Ovary (tissue), 9 donors: Measurements from ENCODE around the gene GART. TPM values are rescaled to one million over a fixed set of nuclear protein-coding genes. Genes with fewer than 3 reads are reported as not detected.

Experiments
- DNase-seq, 5 donors: peaks; one replicate each; pipeline ENCODE4 v3.0.0-alpha.2; 2019 to 2020
- H3K27ac ChIP-seq, 2 donors: fragments of 200-600 bp; one replicate each; pipeline versions ENCODE4 v1.5.1 to v1.8.0; 2019 to 2022
- H3K27me3 ChIP-seq: fragments of 200-600 bp; one replicate; pipeline ENCODE4 v1.8.0; 2022
- H3K36me3 ChIP-seq: fragments of 200-600 bp; sonication (generic); one replicate; pipeline ENCODE4 v1.5.1; 2019
- H3K4me1 ChIP-seq: one replicate; pipeline ENCODE4 v1.8.1; 2013; ENCODE audit warnings: mild to moderate bottlenecking, moderate library complexity; ENCODE audit not compliant: insufficient read depth
- H3K4me3 ChIP-seq: fragments of 200-600 bp; sonication (generic); one replicate; pipeline ENCODE4 v1.5.1; 2017
- H3K9me3 ChIP-seq, 2 donors: fragments of 200-600 bp in 1 of 2; sonication (generic) in 1 of 2; one replicate each; pipeline versions ENCODE4 v1.5.1 to v1.8.1; 2013 to 2019; ENCODE audit warnings: mild to moderate bottlenecking in 1 of 2, moderate library complexity in 1 of 2
- CTCF ChIP-seq, 3 donors: fragments of 450-650 bp in 2 of 3; fragments of 200-600 bp in 1 of 3; IDR thresholded peaks; one replicate each; pipeline versions ENCODE4 v1.5.1 to v1.8.0; 2016 to 2022; ENCODE audit warnings: antibody characterized with exemption in 3 of 3, mild to moderate bottlenecking in 1 of 3
- EP300 ChIP-seq: sonication (generic); formaldehyde crosslinking; IDR thresholded peaks from one replicate; pipeline ENCODE4 v1.6.1; 2017; ENCODE audit warnings: antibody characterized with exemption
- POLR2A ChIP-seq: fragments of 450-650 bp; IDR thresholded peaks from one replicate; pipeline ENCODE4 v1.6.1; 2017; ENCODE audit warnings: antibody characterized with exemption, mild to moderate bottlenecking, moderate library complexity
- WGBS, 3 donors: extraction: QIAGEN DNeasy Blood & Tissue Kit in 1 of 3; methylation state at CpG; one replicate each; pipeline versions ENCODE4 v1.1.5 to v1.1.7; 2013 to 2017; 5-methylcytosine and 5-hydroxymethylcytosine counted together
- intact Hi-C, 4 donors: fragments of 100-400 bp; cut with DNase I; formaldehyde crosslinking; loops; one replicate each; pipeline versions ENCODE4 v1.11.0 to v1.15.1; 2022 to 2023
- polyA plus RNA-seq, 2 donors: library from polyadenylated mRNA; stranded (reverse); fragments of 200-250 nt in 1 of 2; fragments of 350-450 nt in 1 of 2; fragmentation: Illumina TruSeq in 1 of 2; extraction: RNeasy Lipid Tissue Mini Kit (QIAGEN cat#74804) in 1 of 2; gene quantifications; one replicate each; pipeline ENCODE4 v1.2.3, GENCODE V29; 2013 to 2014
- total RNA-seq, 7 donors: library from RNA; depleted of rRNA in 2 of 7; stranded (reverse); fragments of >200 nt in 2 of 7; fragmentation: NEBNext Ultra II Directional in 3 of 7; extraction: Animal tissue kit (Norgen Biotek cat#: 25700) in 3 of 7; gene quantifications; one replicate each; pipeline versions ENCODE4 v1.1.0 to v1.2.4, GENCODE V29; 2016 to 2023
- donor health status: DM: no; HTN: no; CAD: no; lungs with moderate emphysema.
- donor health status: DM: no; HTN: no; CAD: no.
- donor health status: Bipolar disorder and iron deficiency.
- donor health status: DM: yes; HTN: yes; CAD: no.
- donor health status: DM: no; HTN: no; CAD: no.
- donor health status: DM: yes; HTN: yes; CAD: no.

Gene GART
- total and polyA plus RNA-seq, 9 donors = 17.5 to 84.4 (median 51.9) TPM

- Histone ChIP-seq H3K9me3 (no peaks in the 10 kb centered on the region), H3K36me3 (no peaks in the 10 kb centered on the region), H3K27me3 (no peaks in the 10 kb centered on the region), H3K27ac (no peak overlapping the region), H3K4me3 (no peak overlapping the region), H3K4me1 (peaks cover 1% of the 10 kb centered on the region)
- no peak for DNase-seq
- WGBS, 3 donors = 97 to 100% (median 99%) methylated on average over 2 of the region's 2 CpGs
- intact Hi-C loops = no loop called here
- TF ChIP-seq EP300 (no peak), POLR2A (no peak), CTCF (IDR thresholded peaks at IDR 0.05) (no peak)
These were observed 20.5 kb upstream of the GART start for GRCh38 chr21:33562389-33562788.

GRCh38 chr21:33561373-33561772 lies 19.5 kb upstream of the GART start:
- 14 to 16% (median 15%) methylated on average over 2 of the region's 2 CpGs for whole genome bisulfite sequencing, 3 donors
- intact Hi-C loops = no loop called here

GRCh38 chr21:33560965-33561364 lies 19.0 kb upstream of the GART start:
- no peak for TF ChIP-seq CTCF (IDR thresholded peaks at IDR 0.05)
- TF ChIP-seq POLR2A = no peak
- TF ChIP-seq EP300 = no peak
- intact Hi-C loops = no loop called here
- no peak overlapping the region for H3K27ac ChIP-seq
- H3K4me1 ChIP-seq = peaks cover 1% of the 10 kb centered on the region
- H3K9me3 ChIP-seq = no peaks in the 10 kb centered on the region
- no peaks in the 10 kb centered on the region for H3K36me3 ChIP-seq
- H3K27me3 ChIP-seq = no peaks in the 10 kb centered on the region
- DNase-seq = no peak
- no peak overlapping the region for H3K4me3 ChIP-seq

More at GRCh38 chr21:33561373-33561772, 19.5 kb upstream of the GART start:
- peaks cover 1% of the 10 kb centered on the region for H3K4me1 ChIP-seq
- TF ChIP-seq POLR2A = no peak
- no peak for TF ChIP-seq EP300
- TF ChIP-seq CTCF (IDR thresholded peaks at IDR 0.05) = no peak
- no peaks in the 10 kb centered on the region for H3K36me3 ChIP-seq
- no peak for DNase-seq
- H3K4me3 ChIP-seq = no peak overlapping the region
- H3K9me3 ChIP-seq = no peaks in the 10 kb centered on the region
- no peak overlapping the region for H3K27ac ChIP-seq
- H3K27me3 ChIP-seq = no peaks in the 10 kb centered on the region

GRCh38 chr21:33559813-33560212 lies 17.9 kb upstream of the GART start:
- Histone ChIP-seq H3K9me3 (no peaks in the 10 kb centered on the region), H3K36me3 (no peaks in the 10 kb centered on the region), H3K4me1 (peaks cover 1% of the 10 kb centered on the region), H3K27me3 (no peaks in the 10 kb centered on the region), H3K4me3 (no peak overlapping the region), H3K27ac (no peak overlapping the region)
- intact Hi-C loops = no loop called here
- no peak for TF ChIP-seq POLR2A
- TF ChIP-seq EP300 = no peak
- no peak for TF ChIP-seq CTCF (IDR thresholded peaks at IDR 0.05)
- no peak for DNase-seq
- WGBS, 3 donors = 87 to 91% (median 87%) methylated on average over 10 of the region's 10 CpGs
